Lung microvascular endothelial cell (primary cell): Measurements from ENCODE around the gene ONECUT3. TPM values are rescaled to one million over a fixed set of nuclear protein-coding genes. Genes with fewer than 3 reads are reported as not detected.
"Not testable (repeated sequence)": the region's sequence is repeated elsewhere in the genome, so short reads cannot be mapped to it uniquely, and the experiment has no call there.

Experiments
- DNase-seq, 2 donors: peaks; one replicate each; pipeline versions ENCODE4 v3.0.0 to v3.0.0-alpha.2; 2010; ENCODE audit warnings: low read depth in 2 of 2
- total RNA-seq: library from RNA; depleted of rRNA; stranded (reverse); fragments of >200 nt; gene quantifications from 2 replicates; pipeline ENCODE4 v1.2.1, GENCODE V29; 2014

Gene ONECUT3
- total RNA-seq, 1 donor from 2014 or later, result not detected

DNA sequence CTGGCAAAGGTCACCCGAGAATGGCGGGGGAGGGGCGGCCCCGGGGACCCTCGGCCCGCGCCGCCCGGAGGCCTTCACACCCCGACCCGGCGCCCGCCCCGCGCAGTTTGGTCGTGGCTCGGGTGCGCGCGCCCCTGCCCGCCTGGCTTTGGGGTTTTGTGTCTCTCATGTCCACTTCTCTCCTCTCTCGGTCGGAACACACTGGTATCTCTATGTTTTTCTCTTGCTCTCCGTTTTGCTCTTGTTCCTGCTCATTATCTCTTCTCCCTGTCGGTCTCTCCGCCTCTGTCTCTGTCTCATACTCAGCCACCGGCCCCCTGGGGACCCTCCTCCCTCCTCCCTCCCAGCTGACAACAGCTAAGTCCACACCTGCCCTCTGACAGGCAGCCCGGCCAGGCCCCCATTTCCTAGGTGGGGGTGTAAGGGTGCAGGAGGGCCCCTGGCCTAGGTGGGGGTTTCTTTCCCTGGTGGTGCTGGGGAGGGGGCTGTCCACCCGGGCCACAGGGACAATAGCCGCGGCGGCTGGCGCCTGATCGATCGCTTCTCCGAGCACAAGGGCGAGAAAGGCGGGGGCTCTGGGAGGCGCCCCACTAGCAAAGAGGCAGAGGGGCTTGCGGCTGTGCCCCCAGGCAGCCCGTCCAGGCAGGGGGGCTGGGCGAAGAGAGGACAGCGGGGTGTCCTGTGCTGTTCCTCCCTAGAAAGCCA is 2.3 kb downstream of the ONECUT3 start:
- no peak for DNase-seq

GRCh38 chr19:1756264-1756663 is 3.0 kb downstream of the ONECUT3 start:
- no peak for DNase-seq

DNA sequence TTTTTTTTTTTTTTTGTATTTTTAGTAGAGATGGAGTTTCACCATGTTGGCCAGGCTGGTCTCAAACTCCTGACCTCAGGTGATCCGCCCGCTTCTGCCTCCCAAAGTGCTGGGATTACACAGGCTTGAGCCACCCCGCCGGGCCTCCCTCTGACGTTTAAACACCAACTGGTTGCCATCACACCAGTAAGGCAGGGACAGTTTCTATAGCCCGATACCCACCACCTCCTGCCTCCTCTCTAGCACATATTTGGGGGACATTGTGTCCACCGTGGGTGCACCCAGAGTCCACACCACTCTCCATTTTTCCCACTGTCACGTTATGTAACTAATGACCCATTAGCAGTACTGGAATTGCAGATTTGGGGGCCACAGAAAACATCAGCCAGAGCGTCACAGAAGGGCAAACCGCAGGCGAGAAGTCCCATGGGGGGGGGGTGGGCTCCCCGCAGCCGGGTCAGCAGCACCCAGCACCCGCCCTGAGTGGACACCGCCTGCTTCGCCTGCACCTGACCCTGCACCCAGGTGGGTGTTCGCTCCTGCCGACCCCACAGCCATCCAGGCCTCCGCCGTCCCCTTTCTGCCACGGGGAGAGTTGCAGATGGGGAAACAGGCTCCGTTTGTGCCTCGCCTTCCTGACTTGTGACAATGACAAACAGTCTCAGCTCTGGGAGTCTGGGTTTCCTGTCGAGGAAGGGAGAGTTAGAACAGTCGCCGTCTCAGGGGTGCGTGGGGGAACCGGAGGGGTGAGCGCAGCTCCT is 3.6 kb downstream of the ONECUT3 start:
- DNase-seq, result no peak

GRCh38 chr19:1757468-1758230 is 4.3 kb downstream of the ONECUT3 start:
- no peak for DNase-seq

DNA sequence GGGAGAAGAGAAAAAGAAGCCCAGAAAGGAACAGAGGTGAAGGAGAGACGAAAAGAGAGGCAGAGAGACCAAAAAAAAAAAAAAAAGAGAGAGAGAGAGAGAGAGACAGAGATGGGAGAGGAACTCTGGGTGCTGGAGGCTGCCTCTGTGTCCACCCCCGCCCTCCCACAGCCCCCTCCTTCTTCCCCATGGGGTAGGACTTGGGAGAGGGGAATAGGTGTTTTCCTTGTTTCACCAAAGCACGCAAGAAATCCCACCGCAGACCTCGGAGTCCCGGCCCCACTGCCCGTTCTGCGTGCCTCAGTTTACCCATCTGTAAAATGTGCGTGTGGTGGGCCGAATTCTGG is 4.9 kb downstream of the ONECUT3 start:
- no peak for DNase-seq

GRCh38 chr19:1758959-1759903 is 5.9 kb downstream of the ONECUT3 start:
- DNase-seq, result no peak

DNA sequence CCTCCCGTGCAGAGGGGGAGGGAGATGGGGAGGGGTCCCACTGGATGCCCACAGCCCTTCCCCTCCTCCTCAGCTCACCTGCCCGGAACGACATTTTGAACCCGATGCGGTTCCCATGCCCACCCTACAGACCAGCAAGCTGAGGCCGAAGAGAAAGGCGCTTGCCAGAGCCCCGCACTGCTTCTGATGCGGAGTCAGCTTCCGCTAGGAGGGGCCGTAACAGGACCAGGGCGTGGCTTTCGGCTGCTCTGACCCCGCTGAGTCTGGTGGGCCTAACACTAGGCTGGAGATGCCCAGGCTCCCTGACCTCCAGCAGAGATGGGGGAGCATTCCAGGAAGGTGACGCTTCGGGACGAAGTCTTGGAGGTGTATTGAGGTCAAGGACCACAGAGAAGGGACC is 6.7 kb downstream of the ONECUT3 start:
- no peak for DNase-seq

DNA sequence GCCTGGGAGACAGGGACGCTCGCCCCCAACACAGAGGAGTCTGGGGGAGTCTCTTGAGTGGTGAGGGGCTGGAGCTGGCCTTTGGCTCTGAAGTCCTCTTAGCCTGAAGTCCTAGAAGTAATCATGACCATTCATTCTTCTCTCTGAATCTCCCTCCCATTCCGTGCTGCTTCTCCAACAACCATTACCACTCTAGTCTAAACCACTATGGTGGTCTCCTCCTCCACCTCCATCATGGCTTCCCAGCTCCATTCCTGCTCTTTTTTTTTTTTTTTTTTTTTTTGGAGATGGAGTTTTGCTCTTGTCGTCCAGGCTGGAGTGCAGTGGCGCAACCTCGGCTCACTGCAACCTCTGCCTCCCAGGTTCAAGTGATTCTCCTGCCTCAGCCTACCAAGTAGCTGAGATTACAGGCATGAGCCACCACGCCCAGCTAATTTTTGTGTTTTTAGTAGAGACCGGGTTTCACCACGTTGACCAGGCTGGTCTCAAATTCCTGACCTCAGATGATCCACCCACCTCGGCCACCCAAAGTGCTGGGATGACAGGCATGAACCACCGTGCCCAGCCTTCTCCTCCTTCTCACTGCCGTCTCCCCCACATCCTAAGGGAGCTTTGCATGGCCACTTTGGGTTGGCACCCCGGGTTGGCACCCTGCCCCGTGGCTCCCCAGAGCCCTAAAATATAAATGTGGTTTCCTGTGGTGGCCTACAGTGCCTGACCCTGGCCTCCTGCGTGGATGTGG is 7.7 kb downstream of the ONECUT3 start:
- DNase-seq, result not testable (repeated sequence)

DNA sequence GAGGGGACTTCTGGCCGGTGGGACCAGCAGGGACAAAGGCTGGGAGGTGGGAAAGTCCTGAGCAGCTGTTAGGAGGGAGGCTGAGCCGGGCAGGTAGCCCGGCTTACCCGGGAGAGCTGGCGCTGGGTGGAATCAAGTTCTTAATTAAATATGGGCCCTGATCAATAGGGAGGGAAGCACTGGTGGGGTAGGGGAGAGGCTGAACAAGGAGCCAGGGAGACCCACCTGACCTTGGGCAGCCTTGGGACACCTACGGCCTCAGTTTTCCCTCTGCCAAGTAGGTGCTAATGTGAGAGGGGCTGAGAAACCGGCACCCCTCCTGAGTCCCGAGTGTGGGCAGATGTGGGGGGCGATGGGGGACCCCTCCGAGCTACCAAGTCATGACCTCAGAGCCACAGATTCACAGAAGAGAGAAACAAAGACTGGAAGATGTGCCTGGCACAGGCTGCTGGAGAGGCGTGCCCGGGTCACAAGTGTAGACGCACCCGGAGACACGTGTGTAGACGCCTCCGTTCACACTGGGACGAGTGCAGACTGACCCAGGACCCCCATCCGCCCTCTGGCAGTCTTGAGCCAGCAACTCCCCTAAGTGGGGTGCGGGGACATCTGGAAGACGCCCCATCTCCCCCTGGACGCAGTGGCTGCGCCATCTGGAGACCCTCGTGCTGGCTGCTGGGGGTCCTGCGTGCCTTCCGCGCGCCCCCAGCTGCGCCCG is 8.4 kb downstream of the ONECUT3 start:
- DNase-seq, result no peak

DNA sequence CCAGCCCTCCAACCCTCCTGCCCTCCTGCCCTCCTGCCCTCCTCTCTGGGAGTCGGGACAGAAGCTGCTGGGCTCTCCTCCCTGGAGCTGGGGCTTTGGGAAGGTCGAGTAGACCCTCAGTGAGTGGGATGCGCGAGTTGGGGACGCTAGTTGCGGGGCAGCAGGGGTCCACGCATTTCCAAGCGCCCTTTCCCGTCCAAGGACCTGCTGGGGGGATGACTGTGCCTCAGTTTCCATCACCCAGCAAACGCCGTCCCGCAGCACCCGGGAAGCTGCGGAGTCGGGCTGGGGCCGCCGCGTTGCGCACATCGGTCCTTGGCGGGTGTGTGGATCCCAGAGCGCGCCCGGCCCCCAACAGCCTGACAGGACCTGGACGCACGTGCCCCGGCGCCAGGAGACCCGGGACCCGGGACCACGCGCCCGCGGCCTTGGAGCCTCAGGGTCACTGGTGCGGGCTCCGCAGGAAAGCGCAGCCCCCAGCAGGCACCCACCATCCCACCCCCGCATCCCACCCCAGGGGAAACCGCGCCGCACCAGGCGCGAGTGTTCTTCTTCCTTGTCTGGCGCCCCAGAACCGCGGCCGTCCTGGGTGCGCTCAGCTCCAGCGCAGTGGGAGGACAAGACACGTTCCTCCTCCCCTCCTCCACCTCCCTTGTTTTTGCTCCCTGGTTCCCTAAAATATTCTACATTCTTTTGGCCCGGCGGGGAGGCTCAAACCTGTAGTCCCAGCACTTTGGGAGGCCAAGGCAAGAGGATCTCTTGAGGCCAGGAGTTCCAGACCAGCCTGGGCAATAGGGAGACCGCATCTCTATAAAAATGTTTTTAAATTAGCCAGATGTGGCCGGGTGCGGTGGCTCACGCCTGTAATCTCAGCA is 9.2 kb downstream of the ONECUT3 start:
- no peak for DNase-seq

DNA sequence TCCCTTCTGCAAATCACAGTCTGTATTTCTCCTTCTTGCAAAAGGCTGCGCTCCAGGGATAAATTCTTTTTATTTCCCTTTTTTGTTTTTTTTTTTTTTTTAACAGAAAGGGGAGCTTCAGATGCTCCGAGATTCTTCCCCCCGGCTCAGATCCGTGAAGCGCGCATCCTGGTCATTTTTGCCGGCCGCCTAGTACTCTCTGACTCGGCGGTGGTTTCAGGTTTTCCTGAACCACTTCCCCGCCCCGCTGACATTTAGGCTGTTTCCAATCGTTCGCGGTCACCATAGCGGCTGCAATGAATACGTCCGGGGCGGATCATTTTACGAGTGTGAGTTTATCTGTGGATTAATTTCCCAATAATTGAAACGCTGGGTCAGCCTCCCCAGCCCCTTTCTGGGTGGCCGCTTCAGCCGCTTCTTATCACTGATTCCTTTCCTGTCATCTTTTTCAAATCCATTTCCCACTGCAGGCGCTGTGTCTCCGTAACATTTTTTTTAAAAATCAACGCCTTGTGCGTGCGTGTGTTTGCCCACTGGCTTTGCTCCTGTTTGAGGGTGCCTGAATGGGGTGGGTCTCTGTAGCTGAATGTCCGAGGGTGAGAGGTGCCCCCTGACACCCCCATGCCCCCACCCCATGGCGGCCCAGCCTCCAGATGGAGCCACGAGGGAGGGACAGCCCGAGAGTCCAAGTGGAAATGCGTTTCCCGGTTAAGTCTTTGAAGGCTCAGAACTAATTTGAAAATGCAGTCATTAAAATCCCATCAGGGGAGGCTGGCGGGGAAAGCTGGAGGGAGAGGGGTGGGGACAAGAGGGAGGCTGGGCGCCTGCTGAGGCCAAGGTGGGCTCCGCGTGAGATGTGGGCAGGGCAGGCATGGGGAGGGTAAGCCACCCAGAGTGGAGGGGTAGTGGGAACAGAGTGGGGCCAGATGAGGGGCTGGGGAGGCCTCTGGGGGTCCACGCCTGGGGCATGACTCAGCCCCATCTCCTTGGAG is 10.6 kb downstream of the ONECUT3 start:
- DNase-seq, result no peak

DNA sequence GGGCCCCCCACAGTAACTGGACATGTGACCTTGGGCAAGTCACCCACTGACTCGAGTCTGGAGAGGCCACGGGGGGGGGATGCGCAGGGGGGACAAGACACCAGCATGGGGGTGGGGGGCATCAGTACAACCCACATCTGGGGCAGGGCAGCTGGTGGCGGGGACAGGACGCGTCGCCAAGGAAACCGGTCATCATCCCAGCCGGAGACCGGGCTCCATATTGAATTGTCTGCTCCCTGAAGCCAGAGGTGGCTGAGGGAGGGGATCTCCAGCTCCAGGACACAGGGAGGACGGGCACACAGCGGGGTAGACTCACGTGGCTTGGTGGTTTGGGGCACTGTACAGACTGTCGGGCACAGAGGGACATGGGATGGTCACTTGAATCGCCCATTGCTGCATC is 11.4 kb downstream of the ONECUT3 start:
- no peak for DNase-seq

DNA sequence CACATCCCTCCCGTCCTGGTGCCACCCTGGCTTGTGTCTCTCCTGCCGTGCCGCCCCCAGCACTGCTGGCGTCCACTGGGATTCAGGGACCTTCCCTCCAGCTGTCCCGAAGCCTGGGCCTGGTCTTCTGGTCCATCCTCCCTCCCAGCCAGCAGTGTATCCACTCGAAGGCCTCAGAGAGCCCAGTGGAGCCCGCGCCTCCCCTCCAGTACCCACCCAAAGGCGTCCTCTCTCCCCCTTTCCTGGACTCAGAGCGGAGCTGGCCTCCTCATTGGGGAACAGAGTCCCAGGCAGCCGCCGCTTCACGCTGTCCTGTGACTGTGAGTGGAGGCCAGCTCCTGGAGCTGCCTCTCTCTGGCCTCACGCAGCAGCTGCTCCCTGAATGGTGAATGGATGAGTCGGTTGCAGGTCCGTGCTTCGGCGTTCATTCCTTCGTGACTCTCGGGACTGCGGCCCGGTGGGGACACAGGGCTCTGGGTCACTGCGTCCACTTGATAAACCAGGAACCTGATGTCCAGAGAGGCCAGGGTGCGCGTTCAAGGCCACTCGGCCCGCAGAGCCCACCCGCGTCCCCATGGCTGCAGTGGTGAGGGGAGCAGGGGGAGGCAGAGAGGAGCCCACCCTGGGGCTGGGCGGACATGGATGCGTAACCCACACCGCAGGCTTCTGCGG is 12.1 kb downstream of the ONECUT3 start:
- no peak for DNase-seq

- DNase-seq, result no peak
These were observed 12.8 kb downstream of the ONECUT3 start for GRCh38 chr19:1765904-1766799.

- no peak for DNase-seq
These were observed 13.6 kb downstream of the ONECUT3 start for GRCh38 chr19:1766800-1767352.

- peak in 1 of 2 donors; percentile 44 for DNase-seq
These were observed 14.2 kb downstream of the ONECUT3 start for GRCh38 chr19:1767464-1767933.
